Measurements from ENCODE around the gene OR5W2. TPM values are rescaled to one million over a fixed set of nuclear protein-coding genes. Genes with fewer than 3 reads are reported as not detected.

OR5W2 gene
- total RNA-seq, 2 donors from 2014 or later = not detected

Other genes starting within 250 kb of the OR5W2 start
- gene OR5D13, start 141.1 kb downstream of the OR5W2 start, total RNA-seq = not detected
- gene OR5D14, start 119.0 kb downstream of the OR5W2 start, total RNA-seq = not detected
- not detected for gene OR5L1, start 103.2 kb downstream of the OR5W2 start, total RNA-seq
- gene OR5D18, start 95.0 kb downstream of the OR5W2 start, total RNA-seq = not detected
- not detected for gene OR5L2, start 87.4 kb downstream of the OR5W2 start, total RNA-seq
- not detected for gene OR5D16, start 75.8 kb downstream of the OR5W2 start, total RNA-seq
- not detected for gene TRIM51, start 31.3 kb downstream of the OR5W2 start, total RNA-seq
- gene OR5I1, start 21.8 kb upstream of the OR5W2 start, total RNA-seq = not detected
- not detected for gene OR10AG1, start 55.4 kb upstream of the OR5W2 start, total RNA-seq
- gene OR5F1, start 80.0 kb upstream of the OR5W2 start, total RNA-seq = not detected
- gene OR5AS1, start 113.1 kb upstream of the OR5W2 start, total RNA-seq = not detected
- gene OR8I2, start 178.7 kb upstream of the OR5W2 start, total RNA-seq = not detected
- not detected for gene OR8H2, start 189.1 kb upstream of the OR5W2 start, total RNA-seq
- gene OR8H3, start 207.8 kb upstream of the OR5W2 start, total RNA-seq = not detected
- gene OR8J3, start 225.6 kb upstream of the OR5W2 start, total RNA-seq = not detected
- not detected for gene OR8K5, start 245.7 kb upstream of the OR5W2 start, total RNA-seq

Measured in colonic mucosa (tissue), 2 donors.